GM10847 (cell line): ENCODE results near the gene TOP1.

Experiments used
- POLR2A ChIP-seq: IDR thresholded peaks from 2 replicates; pipeline ENCODE4 v1.6.1; 2011; ENCODE audit not compliant: insufficient read length; ENCODE audit errors: extremely low read depth

Gene TOP1

GRCh38 chr20:41119614-41120561 lies 91.3 kb downstream of the TOP1 start:
- TF ChIP-seq POLR2A = no peak

- no peak for TF ChIP-seq POLR2A
Observed at GRCh38 chr20:41121399-41121798, 92.8 kb downstream of the TOP1 start.

GRCh38 chr20:41123631-41124030 lies 95.0 kb downstream of the TOP1 start:
- no peak for TF ChIP-seq POLR2A

GRCh38 chr20:41124451-41125094 lies 96.0 kb downstream of the TOP1 start:
- no peak for TF ChIP-seq POLR2A

- no peak for TF ChIP-seq POLR2A
Observed at GRCh38 chr20:41125530-41126457, 97.2 kb downstream of the TOP1 start.

GRCh38 chr20:41126719-41127118 lies 98.1 kb downstream of the TOP1 start:
- TF ChIP-seq POLR2A = no peak

GRCh38 chr20:41131594-41132387 lies 103.2 kb downstream of the TOP1 start:
- TF ChIP-seq POLR2A = no peak

GRCh38 chr20:41133709-41134361 lies 105.2 kb downstream of the TOP1 start:
- TF ChIP-seq POLR2A = no peak

- TF ChIP-seq POLR2A = no peak
Observed at GRCh38 chr20:41134362-41135186, 106.0 kb downstream of the TOP1 start.

GRCh38 chr20:41135187-41135887 lies 106.7 kb downstream of the TOP1 start:
- no peak for TF ChIP-seq POLR2A

GRCh38 chr20:41135888-41136679 lies 107.5 kb downstream of the TOP1 start:
- TF ChIP-seq POLR2A = no peak
